Smooth muscle cell (in vitro differentiated cells): ENCODE data around the gene HID1. TPM values are rescaled to one million over a fixed set of nuclear protein-coding genes. Genes with fewer than 3 reads are reported as not detected.

ENCODE experiments used
- DNase-seq: peaks from one replicate; lab custom pipeline; 2025; ENCODE audit not compliant: unreplicated experiment; lab: John Stamatoyannopoulos, UW
- H2AFZ ChIP-seq: fragments of 200-600 bp; sonication (generic); 2 replicates; pipeline ENCODE4 v1.6.0; 2016; ENCODE audit warnings: antibody characterized with exemption, low read depth, mild to moderate bottlenecking
- H3F3A ChIP-seq: fragments of 200-600 bp; sonication (generic); 2 replicates; pipeline ENCODE4 v1.6.0; 2017; ENCODE audit warnings: antibody characterized with exemption, low read depth
- H3K27ac ChIP-seq: fragments of 200-600 bp; sonication (generic); 2 replicates; pipeline ENCODE4 v1.5.1; 2016; ENCODE audit warnings: low read depth, mild to moderate bottlenecking
- H3K27me3 ChIP-seq: fragments of 200-600 bp; sonication (generic); 2 replicates; pipeline ENCODE4 v1.6.1; 2016; ENCODE audit warnings: low read depth, mild to moderate bottlenecking
- H3K36me3 ChIP-seq: fragments of 200-600 bp; sonication (generic); 2 replicates; pipeline ENCODE4 v1.5.1; 2016; ENCODE audit warnings: low read depth
- H3K4me1 ChIP-seq: fragments of 200-600 bp; sonication (generic); 2 replicates; pipeline ENCODE4 v1.5.1; 2016; ENCODE audit warnings: low read depth
- H3K4me2 ChIP-seq: fragments of 200-600 bp; sonication (generic); 2 replicates; pipeline ENCODE4 v1.6.0; 2016; ENCODE audit warnings: mild to moderate bottlenecking
- H3K4me3 ChIP-seq: fragments of 200-600 bp; sonication (generic); 2 replicates; pipeline ENCODE4 v1.5.1; 2016; ENCODE audit warnings: mild to moderate bottlenecking
- H3K79me2 ChIP-seq: fragments of 200-600 bp; sonication (generic); 2 replicates; pipeline ENCODE4 v1.6.0; 2016; ENCODE audit warnings: low read depth, mild to moderate bottlenecking
- H3K9ac ChIP-seq: fragments of 200-600 bp; sonication (generic); 2 replicates; pipeline ENCODE4 v1.6.0; 2016; ENCODE audit warnings: low read depth
- H3K9me3 ChIP-seq: fragments of 200-600 bp; sonication (generic); replicated peaks from 2 replicates; pipeline ENCODE4 v1.5.1; 2016; ENCODE audit warnings: low read depth
- H4K20me1 ChIP-seq: fragments of 200-600 bp; sonication (generic); 2 replicates; pipeline ENCODE4 v1.6.0; 2016; ENCODE audit warnings: low read depth
- WGBS: methylation state at CpG from one replicate; pipeline ENCODE4 v1.1.7; 2016; ENCODE audit warnings: low lambda C conversion rate; 5-methylcytosine and 5-hydroxymethylcytosine counted together
- polyA plus RNA-seq: library from polyadenylated mRNA; unstranded; fragments of >200 nt; fragmentation: Nextera tagmentation; extraction: Ambion mirVana; gene quantifications from 2 replicates; pipeline ENCODE4 v1.2.1, GENCODE V29; 2016
- total RNA-seq: library from RNA; depleted of rRNA; stranded (reverse); fragments of >200 nt; gene quantifications from 2 replicates; pipeline ENCODE4 v1.2.3, GENCODE V29; 2014
- TF ChIP-seq, protein P1 (sequence below): fragments of 200-600 bp; sonication (generic); IDR thresholded peaks from 2 replicates; pipeline ENCODE4 v1.5.1; 2017; ENCODE audit warnings: borderline replicate concordance, mild to moderate bottlenecking, antibody characterized with exemption; ENCODE audit not compliant: insufficient read depth, poor library complexity, severe bottlenecking

The HID1 gene
- total and polyA plus RNA-seq, 2 experiments from 2014 or later = 3.3 to 8.8 TPM

GRCh38 chr17:74952431-74953133 lies 20.0 kb downstream of the HID1 start:
- no peak overlapping the region for H3K9ac ChIP-seq

GRCh38 chr17:74951680-74952421 lies 20.7 kb downstream of the HID1 start:
- Histone ChIP-seq H4K20me1 (no peaks in the 10 kb centered on the region), H3K9ac (no peak overlapping the region), H3F3A (no peaks in the 10 kb centered on the region), H3K27ac (no peak overlapping the region), H2AFZ (no peak overlapping the region), H3K36me3 (no peaks in the 10 kb centered on the region), H3K4me1 (no peaks in the 10 kb centered on the region), H3K27me3 (peaks cover 2% of the 10 kb centered on the region), H3K9me3 (no peaks in the 10 kb centered on the region), H3K4me3 (no peak overlapping the region), H3K79me2 (no peaks in the 10 kb centered on the region), H3K4me2 (no peak overlapping the region)
- 74% methylated on average over 32 of the region's 32 CpGs for WGBS
- TF ChIP-seq, protein P1, sequence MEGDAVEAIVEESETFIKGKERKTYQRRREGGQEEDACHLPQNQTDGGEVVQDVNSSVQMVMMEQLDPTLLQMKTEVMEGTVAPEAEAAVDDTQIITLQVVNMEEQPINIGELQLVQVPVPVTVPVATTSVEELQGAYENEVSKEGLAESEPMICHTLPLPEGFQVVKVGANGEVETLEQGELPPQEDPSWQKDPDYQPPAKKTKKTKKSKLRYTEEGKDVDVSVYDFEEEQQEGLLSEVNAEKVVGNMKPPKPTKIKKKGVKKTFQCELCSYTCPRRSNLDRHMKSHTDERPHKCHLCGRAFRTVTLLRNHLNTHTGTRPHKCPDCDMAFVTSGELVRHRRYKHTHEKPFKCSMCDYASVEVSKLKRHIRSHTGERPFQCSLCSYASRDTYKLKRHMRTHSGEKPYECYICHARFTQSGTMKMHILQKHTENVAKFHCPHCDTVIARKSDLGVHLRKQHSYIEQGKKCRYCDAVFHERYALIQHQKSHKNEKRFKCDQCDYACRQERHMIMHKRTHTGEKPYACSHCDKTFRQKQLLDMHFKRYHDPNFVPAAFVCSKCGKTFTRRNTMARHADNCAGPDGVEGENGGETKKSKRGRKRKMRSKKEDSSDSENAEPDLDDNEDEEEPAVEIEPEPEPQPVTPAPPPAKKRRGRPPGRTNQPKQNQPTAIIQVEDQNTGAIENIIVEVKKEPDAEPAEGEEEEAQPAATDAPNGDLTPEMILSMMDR = no peak
- no peak for DNase-seq

More at GRCh38 chr17:74952431-74953133, 20.0 kb downstream of the HID1 start:
- no peaks in the 10 kb centered on the region for H3F3A ChIP-seq
- no peak overlapping the region for H3K4me3 ChIP-seq
- no peak for DNase-seq
- no peak overlapping the region for H2AFZ ChIP-seq
- no peaks in the 10 kb centered on the region for H3K36me3 ChIP-seq
- no peaks in the 10 kb centered on the region for H3K9me3 ChIP-seq
- no peaks in the 10 kb centered on the region for H3K4me1 ChIP-seq
- WGBS = 88% methylated on average over 24 of the region's 24 CpGs
- no peaks in the 10 kb centered on the region for H4K20me1 ChIP-seq
- H3K4me2 ChIP-seq = no peak overlapping the region
- H3K27me3 ChIP-seq = peaks cover 2% of the 10 kb centered on the region
- H3K27ac ChIP-seq = no peak overlapping the region
- no peaks in the 10 kb centered on the region for H3K79me2 ChIP-seq
- TF ChIP-seq, protein P1 = no peak

- no peaks in the 10 kb centered on the region for H3K36me3 ChIP-seq
- H3K27me3 ChIP-seq = peaks cover 2% of the 10 kb centered on the region
- H4K20me1 ChIP-seq = no peaks in the 10 kb centered on the region
- no peak overlapping the region for H3K4me2 ChIP-seq
- DNase-seq = no peak
- H3K4me1 ChIP-seq = no peaks in the 10 kb centered on the region
- H3K9ac ChIP-seq = no peak overlapping the region
- TF ChIP-seq, protein P1 = no peak
- H2AFZ ChIP-seq = no peak overlapping the region
- H3K79me2 ChIP-seq = no peaks in the 10 kb centered on the region
- H3K9me3 ChIP-seq = no peaks in the 10 kb centered on the region
- 75% methylated on average over 3 of the region's 3 CpGs for WGBS
- H3F3A ChIP-seq = no peaks in the 10 kb centered on the region
- H3K4me3 ChIP-seq = no peak overlapping the region
- H3K27ac ChIP-seq = no peak overlapping the region
Observed at GRCh38 chr17:74951065-74951464, 21.5 kb downstream of the HID1 start.
